ENCODE measurements around the gene CD99L2.
"Not testable (repeated sequence)": the region's sequence is repeated elsewhere in the genome, so short reads cannot be mapped to it uniquely, and the experiment has no call there.

CD99L2 gene

DNA sequence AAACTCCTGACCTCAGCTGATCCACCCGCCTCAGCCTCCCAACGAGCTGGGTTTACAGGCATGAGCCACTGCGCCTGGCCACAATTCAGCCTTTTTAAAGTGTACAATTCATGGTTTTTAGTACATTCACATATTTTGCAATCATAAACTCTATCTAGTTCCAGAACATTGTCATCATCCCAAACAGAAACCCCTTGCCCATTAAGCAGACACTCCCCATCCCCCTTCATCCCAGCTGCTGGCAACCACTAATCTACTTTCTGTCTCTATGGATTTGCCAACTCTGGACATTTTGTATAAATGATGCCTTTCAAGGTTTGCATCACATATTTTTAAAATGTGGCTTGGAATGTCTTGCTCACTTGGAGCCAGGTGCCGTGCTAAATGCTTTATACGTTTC lies 4.5 kb downstream of the CD99L2 start:
- no peak for DNase-seq

DNA sequence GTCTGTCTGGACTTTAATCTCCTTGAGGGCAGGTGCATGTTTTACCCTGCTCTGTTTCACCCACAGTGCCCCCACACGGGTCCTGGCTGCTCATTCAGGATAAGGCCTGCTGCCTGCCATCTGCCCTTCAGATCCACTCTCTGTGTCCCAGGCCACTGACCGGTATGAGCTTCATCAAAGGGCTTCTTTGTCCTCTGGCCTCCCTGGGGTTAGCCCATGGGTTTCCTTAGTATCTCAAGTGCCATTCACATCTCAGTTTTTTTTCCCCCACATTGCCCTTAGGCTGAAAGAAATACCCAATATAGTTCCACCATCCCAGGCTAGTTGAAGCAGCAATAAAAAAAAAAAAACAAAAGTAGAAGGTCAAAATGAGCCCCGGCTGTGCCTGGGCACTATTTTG lies 9.3 kb downstream of the CD99L2 start:
- DNase-seq: no peak

DNA sequence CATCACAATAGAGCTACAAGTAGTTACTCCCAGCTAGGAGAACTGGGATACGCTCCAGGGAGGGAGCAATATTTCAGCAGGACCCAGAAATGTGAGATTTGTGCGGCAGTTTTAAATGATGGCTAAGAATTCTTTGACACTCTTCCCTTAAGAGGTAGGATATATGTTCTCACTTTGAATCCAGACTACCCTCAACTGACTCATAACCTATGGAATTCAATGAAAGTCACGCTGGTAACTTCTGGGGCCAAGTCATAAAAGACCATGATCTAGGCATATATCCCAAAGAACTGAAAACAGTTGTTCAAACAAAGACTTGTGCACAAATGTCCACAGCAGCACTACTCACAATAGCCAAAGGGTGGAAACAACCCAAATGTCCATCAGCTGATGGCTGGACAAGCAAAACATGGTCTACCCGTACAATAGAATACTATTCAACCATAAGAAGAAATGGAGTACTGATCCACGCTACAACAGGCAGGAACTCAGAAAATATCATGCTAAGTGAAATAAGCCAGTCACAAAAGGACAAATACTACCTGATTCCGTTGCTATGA lies 10.5 kb downstream of the CD99L2 start:
- DNase-seq: no peak

DNA sequence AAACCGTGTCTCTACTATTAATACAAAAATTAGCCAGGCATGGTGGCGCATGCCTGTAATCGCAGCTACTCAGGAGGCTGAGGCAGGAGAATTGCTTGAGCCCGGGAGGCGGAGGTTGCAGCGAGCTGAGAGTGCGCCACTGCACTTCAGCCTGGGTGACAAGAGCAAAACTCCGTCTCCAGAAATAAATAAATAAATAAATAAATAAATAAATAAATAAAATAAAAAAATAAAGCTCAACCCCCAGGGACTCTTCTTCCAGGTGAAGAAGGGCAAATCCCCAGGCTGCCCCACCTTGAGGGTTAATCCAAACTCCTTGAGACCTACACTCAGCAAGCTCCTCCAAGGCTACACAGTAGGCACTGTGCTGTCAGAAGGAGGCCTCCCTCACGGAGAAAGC lies 11.2 kb downstream of the CD99L2 start:
- DNase-seq: not testable (repeated sequence)

DNA sequence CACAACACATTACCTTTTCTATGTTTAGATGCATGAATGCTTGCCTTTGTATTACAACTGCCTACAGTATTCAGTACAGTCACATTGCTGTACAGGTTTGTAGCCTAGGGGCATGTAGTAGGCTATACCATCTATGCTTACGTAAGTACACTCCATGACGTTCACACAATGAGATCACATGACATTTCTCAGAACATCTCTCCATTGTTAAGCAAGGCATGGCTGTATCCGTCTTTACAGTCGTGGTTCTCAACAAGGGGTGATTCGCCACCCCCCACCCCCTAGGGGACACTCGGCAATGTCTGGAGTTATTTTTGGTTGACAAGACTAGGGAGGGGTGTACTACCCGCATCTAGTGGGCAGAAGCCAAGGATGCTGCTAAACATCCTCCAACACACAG lies 12.1 kb downstream of the CD99L2 start:
- no peak for DNase-seq

DNA sequence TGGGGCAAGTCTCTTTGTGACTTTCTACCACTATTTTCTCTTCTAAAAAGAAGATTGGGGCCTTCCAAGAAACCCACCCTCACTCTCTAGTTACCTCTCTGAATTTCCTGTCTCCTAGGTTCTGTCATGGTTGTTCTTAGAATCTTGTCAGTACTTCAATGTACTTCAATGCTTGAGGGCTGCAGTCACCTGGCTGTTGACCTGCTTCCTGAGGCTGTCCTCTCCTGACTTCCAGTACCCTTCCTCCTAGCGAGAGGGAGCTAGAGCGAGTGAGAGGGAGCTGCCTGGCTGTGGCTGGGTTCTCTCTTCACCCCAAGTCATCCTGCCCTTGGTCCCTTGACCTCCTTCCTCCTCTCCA lies 17.7 kb downstream of the CD99L2 start:
- DNase-seq: no peak

DNA sequence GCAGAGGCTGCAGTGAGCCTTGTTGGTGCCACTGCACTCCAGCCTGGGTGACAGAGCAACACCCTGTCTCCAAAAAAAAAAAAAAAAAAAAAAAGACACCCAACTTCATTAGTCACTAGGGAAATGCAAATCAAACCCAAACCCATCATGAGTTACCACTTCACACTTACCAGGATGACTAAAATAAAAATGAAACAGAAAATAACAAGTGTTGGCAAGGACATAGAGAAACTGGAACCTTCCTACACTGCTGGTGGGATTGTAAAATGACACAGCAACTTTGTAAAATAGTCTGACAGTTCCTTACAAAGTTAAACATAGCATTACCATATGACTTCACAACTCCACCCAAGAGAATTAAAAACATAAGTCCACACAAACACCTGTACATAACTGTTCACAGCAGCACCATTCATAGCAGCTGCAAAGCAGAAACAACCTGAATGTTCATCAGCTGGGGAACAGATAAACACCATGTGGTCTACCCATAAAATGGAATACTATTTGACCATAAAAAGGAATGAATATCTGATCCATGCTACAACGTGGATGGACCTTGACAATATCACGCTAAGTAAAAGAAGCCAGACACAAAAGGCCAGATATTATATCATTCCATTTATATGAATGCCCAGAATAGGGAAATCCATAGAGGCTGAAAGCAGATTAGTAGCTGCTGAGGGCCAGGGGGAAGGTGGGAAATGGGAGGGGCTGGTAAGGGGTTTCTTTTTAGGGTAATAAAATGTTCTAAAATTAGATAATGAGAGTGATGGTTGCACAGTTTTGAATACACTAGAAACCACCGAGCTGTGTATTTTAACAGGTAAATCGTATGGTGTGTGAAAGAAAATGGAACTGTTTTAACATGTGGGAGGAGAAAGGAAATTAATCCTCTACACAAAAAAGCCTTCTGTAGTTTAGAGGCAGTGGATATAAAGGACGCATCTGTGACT lies 18.3 kb downstream of the CD99L2 start:
- no peak for DNase-seq

DNA sequence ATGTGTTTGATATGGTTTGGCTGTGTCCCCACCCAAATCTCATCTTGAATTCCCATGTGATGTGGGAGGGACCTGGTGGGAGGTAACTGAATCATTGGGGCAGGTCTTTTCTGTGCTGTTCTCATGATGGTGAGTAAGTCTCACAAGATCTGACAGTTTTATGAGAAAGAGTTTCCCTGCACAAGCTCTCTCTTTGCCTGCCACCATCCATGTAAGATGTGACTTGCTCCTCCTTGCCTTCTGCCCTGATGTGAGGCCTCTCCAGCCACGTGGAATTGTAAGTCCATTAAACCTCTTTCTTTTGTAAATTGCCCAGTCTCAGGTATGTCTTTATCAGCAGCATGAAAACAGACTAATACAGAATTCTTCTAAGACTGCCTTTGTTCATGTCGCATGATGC lies 22.8 kb downstream of the CD99L2 start:
- DNase-seq: not testable (repeated sequence)

DNA sequence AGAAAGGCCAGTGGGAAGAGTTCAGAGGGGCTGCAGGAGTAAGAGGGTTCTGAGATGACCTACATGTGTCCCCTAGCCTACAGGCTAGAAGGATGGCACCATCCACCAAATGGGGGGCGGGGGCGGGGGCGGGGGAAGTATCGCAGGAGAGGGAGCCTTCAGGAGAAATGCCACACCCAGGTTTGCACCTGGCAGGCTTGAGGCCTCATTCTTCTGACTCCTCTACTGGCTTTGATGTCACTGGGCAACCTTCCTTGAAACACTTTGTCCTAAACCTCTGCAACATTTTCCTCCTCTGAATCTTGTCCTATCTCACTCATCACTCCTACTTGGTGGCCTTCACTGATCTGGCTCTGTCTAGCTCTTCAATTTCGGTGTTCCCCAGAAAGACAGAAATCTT lies 24.0 kb downstream of the CD99L2 start:
- DNase-seq: no peak

DNA sequence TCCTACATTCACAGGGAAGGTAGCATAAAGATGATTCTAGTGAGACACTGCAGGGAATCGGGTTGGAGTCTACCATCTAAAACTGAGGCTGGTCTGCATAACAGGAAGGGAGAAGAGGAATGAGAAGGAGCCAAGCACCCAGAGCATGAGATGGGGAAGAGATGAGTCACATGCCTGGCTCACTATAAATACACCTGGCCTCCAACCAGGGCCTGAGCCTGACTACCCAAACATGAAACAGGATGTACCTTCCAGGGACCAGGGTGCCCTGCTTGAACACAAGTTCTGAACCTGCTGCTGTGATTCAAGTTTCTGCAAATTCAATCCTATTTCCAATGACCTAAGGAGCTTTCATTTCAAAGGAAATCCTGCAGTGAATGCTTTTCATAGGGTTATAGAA lies 24.9 kb downstream of the CD99L2 start:
- no peak for DNase-seq

DNA sequence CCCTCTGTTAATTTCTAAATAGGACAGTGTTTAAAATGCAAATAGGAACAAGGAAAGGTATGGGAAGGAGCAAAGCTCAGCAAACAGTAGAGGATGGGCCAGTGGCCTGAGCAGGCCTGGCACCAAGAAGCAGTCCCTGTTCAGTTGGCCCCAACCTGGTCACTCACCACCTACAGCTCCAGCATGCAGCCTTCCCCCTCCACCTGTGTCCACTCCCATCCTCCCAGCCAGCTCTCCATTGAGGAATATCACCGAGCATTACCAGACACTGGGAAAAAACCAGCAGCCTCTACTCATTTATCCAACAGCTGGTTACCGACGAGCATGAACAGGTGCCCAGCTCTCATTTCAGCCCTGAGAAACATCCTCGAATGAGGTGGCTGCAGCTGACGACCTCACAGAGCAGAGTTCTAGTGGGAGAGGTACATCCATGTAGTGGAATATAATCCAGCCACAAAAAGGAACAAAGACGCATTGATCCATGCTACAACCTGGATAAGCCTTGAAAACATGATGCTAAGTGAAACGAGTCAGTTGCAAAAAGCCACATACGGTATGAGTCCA lies 25.6 kb downstream of the CD99L2 start:
- no peak for DNase-seq

DNA sequence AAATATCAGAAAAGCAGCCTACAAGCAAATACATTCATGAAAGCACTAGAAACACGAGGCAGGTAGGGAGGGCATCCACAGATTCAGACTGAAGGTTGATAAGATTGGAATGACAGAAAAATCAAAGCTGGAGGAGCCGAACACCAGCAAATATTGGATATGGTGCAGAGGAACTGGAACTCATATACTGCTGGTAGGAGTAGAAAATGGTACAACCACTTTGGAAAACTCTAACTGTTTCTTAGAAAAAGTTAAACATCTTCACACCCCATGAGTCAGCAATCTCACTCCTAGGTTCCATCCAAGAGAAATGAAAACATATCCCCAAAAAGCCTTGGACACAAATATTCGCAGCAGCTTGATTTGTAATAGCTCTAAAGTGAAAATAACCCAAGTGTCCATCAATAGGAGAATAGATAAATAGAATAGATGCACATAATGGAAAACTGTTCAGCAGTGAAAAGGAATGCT lies 27.1 kb downstream of the CD99L2 start:
- DNase-seq: no peak

DNA sequence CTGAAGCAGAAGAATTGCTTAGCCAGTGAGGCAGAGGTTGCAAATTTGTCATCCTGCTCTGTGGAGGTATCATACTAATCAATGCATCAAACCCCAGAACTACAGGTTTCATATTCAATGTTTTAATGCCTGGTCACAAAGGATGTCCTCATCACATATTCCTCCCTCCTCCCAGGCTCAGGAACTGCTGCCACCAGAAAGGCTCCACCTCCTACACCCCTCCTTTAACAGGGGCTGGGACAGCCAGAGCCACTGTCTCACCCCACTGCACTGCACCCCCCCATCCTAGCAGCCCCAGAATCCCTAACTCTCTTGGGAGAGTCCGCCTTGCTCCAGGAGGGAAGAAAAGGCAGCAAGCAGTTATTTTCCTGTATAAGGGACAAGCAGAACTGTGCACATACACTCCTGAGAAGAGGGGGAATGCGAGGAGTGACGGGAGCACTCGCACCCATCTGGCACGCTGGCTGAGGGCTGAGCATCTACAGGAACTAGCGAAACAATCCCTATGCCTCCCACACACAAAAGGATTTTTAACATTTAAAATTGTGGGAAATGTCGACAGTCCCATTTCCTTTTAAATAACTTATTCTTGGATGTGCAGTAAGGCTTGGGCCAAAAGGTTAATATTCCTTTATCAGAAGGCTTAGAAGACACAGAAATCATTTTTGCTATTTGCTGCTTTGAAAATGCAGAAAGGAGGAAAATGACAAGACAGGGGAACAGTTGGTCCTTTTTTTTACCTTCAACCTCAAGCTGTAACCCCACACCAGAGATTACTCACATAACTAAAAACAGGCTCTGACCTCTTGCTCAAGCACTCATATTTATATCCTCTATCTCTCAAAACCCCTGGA lies 27.8 kb downstream of the CD99L2 start:
- no peak for DNase-seq

DNA sequence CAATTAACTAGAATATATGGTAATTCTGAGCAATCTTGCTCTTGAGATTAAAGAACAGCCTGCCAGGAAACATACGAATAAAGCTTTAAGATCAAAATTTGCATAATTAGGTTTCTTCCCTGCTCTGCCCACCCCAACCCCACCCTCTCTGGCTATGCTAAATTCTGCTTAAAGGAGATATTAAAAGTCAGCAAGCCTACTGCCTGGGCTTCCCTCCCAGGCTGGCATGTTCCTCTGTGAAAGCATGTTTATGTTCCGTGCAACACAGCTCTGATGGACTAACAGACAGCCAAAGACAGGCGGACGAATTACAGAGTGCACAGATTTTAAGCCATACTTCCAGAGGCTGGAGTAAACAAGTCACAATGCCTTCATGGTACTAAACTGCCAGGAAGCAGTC lies 28.4 kb downstream of the CD99L2 start:
- no peak for DNase-seq

DNA sequence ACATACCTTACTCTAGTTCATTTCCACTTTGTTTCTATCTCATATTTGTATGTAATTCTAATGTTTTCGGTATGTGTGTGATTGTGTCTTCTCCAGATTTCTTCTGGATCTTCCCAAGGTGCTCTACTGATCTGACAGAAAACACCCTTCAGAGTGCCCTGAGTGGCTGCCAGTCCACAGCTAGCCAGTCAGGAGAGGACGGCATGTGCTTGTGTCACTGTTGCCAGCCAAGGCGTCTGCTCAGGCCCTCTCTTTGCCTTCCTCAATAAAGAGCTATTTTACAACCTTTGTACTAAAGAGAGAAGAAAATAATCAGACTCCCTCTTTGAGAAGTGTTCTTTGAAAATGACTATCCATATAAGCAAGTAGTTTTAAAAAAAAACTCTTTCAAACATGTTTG lies 29.0 kb downstream of the CD99L2 start:
- DNase-seq: no peak

DNA sequence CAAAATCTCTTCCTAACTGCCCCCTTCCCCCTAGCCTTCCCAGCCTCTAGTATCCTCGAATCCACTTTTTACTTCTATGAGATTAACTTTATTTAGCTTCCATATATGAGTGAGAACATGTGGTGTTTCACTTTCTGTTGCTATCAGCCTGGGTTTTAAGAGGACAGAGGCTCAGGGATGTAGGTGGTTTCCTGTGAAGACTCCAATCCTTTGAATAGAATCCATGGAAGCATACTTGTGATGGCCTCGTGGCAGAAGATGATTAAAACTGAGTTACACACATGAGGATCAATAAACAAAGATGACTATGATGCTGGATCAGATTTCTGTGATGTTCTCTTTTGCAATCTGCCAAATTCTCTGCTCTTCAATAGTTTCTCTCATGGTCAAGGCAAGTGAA lies 29.8 kb downstream of the CD99L2 start:
- no peak for DNase-seq

DNA sequence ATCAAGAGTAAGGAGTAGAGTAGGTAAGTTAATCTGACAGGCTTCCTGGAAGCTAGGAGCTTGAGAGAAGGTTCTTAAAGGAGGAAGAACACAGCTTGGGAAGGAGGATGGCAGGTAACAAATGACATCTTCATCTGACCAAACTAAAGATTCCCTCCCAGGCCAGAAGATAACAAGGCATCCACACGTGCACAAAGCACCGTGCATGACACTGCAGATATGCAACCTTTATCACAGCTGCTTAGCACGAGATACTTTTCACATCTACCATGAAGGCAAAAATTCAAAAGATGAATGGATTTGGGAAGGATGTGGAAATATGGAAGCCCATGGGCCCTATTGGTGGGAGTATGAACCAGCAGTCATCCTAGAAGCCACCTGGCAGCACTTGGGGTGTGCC lies 34.3 kb downstream of the CD99L2 start:
- no peak for DNase-seq

DNA sequence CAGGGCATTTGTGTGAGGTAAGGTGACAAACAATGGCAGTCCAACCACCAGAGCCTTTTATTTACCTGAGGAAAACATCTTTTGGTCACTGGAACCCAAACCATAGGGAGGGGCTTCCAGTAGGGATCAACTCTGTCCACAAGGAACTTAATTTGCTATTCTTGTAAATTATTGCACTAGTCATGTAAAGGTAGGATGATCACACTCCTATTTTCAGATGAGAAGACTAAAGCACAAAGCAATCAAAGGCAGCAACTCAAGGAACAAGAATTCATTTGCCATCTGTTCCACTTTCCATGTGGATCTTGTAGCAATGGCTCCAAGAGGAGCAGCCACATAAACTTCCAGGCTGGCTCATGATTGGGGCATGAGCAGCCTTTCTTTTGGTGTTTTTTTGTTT lies 35.3 kb downstream of the CD99L2 start:
- DNase-seq: no peak

DNA sequence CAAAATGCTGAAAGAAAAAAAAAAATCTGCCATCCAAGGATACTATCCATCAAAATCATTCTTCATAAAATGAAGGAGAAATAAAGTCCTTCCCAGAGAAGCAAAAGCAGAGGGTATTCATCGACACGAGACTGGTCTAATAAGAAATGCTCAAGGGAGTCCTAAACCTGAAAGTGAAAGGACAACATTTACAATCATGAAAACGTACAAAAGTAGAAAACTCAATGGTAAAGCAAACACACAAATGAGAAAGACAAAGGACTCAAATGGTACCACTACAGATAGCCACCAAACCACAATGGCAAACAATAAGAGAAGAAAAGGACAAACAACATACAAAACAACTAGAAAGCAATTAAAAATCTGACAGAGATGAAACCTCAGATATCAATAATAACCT lies 41.0 kb downstream of the CD99L2 start:
- DNase-seq: no peak

DNA sequence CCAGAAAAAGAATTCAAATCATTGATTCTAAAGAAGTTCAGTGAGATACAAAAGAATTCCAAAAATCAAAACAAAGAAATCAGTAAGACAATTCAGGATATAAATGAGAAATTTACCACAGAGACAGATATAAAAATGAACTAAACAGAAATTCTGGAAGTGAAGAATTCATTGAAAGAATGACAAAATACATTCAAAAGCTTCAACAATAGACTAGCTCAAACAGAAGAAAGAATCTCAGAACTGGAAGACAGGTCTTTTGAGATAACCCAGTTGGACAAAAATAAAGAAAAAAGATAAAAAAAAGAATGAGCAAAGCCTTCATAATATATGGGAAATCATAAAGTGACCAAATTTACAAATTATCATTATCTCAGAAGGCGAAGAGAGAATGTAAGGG lies 41.7 kb downstream of the CD99L2 start:
- DNase-seq: no peak

DNA sequence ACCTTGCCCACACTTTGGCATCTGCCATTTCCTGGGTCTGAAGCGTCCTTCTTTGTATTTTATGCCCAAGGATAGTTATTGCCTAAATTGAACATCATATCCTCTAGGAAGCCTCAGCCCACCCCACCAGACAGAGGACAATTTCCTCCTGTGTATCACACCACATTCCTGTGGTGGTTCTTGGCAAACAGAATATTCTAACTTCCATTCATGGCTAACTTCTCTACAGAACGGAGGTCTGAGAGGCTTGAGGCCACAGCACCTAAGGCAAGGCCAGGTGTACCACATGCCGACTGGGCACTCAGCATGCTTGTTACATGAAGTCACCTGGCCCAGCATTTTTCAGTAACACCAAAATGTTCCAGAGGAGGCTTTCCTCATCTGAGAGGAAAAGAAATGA lies 42.4 kb downstream of the CD99L2 start:
- DNase-seq: no peak

DNA sequence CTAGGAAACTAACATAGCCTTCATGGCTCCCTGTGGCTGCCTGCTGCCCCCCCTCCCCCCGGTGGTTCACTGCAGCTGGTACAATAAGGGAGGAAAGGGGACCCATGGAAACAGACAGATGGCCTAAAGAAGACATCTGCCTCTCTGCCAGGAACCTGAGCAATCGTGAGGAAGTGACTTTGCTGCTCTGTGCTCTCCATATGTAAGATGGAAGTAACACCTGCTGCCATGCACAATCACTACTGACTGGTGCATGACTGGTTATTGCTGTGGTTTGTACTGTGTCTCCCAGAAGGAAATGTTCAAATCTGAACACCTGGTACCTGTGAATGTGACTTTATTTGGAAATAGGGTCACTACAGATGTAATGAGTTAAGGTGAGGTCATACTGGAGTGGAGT lies 43.6 kb downstream of the CD99L2 start:
- no peak for DNase-seq

DNA sequence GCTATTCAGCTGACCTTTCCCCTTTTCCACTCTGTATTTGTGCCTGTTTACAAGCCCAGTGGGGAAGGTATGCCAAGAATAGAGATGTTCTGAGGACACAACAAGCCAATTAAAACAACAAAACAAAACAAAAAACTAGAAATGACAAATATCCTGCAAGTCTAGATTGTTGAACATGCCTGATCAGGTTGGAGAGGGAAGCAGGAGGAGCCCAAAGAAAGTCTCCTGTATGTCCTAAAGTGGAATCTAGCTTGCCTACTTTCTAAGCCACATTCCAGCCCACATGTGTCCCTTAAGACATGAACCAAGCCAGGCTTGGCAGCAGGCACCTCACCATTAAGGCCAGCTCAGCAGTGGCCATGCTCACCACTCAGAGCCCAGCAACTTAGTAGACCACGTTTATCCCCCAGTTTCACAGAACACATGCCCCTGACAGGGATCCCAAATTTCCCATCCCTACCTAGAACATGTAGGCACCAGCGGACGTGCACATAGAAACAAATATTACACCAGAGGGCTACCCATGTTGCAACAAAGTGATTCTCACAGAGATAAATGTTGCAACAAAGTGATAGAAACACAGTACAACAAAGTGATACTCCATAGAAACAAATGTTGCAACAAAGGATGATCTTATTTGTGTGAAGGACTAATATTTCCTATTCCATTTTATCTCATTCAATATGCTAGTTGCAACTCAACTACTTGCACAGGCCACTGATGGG lies 48.3 kb downstream of the CD99L2 start:
- no peak for DNase-seq
